ENCODE data around the gene ZMAT2. TPM values are rescaled to one million over a fixed set of nuclear protein-coding genes. Genes with fewer than 3 reads are reported as not detected.

Gene ZMAT2
- total and polyA plus RNA-seq, 2 donors (not counting 3 experiments of a cell fraction or from before 2014, with no cell fraction given): 49.0 to 58.0 TPM

DNA sequence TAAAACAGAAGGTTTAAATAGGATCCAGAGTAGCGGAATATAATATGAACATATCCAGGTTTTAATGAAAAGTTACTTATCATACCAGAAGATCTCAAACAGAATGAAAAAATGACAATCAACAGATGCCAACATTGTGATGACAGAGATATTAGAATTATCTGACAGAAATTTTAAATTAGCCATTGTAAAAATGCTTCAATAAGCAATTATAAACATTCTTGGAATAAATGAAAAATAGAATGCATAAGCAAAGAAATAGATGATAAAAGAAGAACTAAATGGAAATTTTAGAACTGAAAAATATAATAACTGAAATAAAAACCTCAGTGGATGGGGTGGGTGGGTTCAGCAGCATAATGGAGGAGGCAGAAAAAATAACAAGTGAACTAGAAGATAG is 37.2 kb downstream of the ZMAT2 start:
- H3K4me3 ChIP-seq (replicated peaks in 1 of 3; ENCODE audit: insufficient read depth in 1 of 3, low read depth in 1 of 3, low read length in 3 of 3): no peak overlapping the region
- TF ChIP-seq EZH2 (IDR thresholded peaks at IDR 0.05; ENCODE audit: borderline replicate concordance, low read depth, low read length, severe bottlenecking) (no peak), JUN (IDR thresholded peaks at IDR 0.05; ENCODE audit: borderline replicate concordance, insufficient read depth, insufficient read length, low read depth) (no peak), GATA2 (IDR thresholded peaks at IDR 0.05; ENCODE audit: insufficient read depth, insufficient read length, low read depth, low read length) (no peak), MYC (IDR thresholded peaks at IDR 0.05; ENCODE audit: low read depth, low read length) (no peak), FOS (IDR thresholded peaks at IDR 0.05; ENCODE audit: borderline replicate concordance, insufficient read depth, low read length) (no peak), POLR2AphosphoS5 (IDR thresholded peaks at IDR 0.05; ENCODE audit: insufficient read depth, low read depth, low read length) (no peak), POLR2A (IDR thresholded peaks at IDR 0.05; ENCODE audit: low read depth, low read length) (no peak)
- TF ChIP-seq, protein P1, sequence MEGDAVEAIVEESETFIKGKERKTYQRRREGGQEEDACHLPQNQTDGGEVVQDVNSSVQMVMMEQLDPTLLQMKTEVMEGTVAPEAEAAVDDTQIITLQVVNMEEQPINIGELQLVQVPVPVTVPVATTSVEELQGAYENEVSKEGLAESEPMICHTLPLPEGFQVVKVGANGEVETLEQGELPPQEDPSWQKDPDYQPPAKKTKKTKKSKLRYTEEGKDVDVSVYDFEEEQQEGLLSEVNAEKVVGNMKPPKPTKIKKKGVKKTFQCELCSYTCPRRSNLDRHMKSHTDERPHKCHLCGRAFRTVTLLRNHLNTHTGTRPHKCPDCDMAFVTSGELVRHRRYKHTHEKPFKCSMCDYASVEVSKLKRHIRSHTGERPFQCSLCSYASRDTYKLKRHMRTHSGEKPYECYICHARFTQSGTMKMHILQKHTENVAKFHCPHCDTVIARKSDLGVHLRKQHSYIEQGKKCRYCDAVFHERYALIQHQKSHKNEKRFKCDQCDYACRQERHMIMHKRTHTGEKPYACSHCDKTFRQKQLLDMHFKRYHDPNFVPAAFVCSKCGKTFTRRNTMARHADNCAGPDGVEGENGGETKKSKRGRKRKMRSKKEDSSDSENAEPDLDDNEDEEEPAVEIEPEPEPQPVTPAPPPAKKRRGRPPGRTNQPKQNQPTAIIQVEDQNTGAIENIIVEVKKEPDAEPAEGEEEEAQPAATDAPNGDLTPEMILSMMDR (IDR thresholded peaks at IDR 0.05; ENCODE audit: extremely low read depth in 1 of 2, insufficient read depth in 1 of 2, low read depth in 1 of 2, low read length in 2 of 2): no peak
- TF ChIP-seq, protein P2, sequence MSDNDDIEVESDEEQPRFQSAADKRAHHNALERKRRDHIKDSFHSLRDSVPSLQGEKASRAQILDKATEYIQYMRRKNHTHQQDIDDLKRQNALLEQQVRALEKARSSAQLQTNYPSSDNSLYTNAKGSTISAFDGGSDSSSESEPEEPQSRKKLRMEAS (IDR thresholded peaks at IDR 0.05; ENCODE audit: insufficient read depth, insufficient read length): no peak
- H4K20me1 ChIP-seq (replicated peaks; ENCODE audit: control insufficient read depth, extremely low read depth, insufficient read depth, low read length): no peaks in the 10 kb centered on the region
- intact Hi-C loops (cut with micrococcal nuclease): no loop called here
- dilution Hi-C loops (cut with MboI; ENCODE audit: extremely low pct_ligation_motif_present, low sequenced_read_pairs): no loop called here
- H2AFZ ChIP-seq (ENCODE audit: low read depth, low read length): no peak overlapping the region
- no peaks in the 10 kb centered on the region for H3K4me1 ChIP-seq (ENCODE audit: control insufficient read depth, extremely low read depth, insufficient read depth, low read length)
- no peaks in the 10 kb centered on the region for H3K79me2 ChIP-seq (ENCODE audit: control insufficient read depth, insufficient read depth, low read length)
- no peak overlapping the region for H3K4me2 ChIP-seq (ENCODE audit: insufficient read depth, low read length)
- H3K27ac ChIP-seq (ENCODE audit: insufficient read depth, low read depth, low read length): no peak overlapping the region
- no peaks in the 10 kb centered on the region for H3K9me3 ChIP-seq (replicated peaks; ENCODE audit: control insufficient read depth, insufficient read depth, low read length)
- DNase-seq (ENCODE audit: low read depth, low spot score): no peak
- BruUV-seq (replicated peaks): no TSS peak
- CTCF ChIA-PET: no interaction called here
- H3K9ac ChIP-seq (replicated peaks; ENCODE audit: extremely low read depth, insufficient read depth, low read length): no peak overlapping the region
- H3K36me3 ChIP-seq (ENCODE audit: control insufficient read depth in 2 of 2, extremely low read depth in 1 of 2, insufficient read depth in 2 of 2, low read length in 2 of 2): no peaks in the 10 kb centered on the region
- no peaks in the 10 kb centered on the region for H3K9me1 ChIP-seq (replicated peaks; ENCODE audit: control insufficient read depth, extremely low read depth, insufficient read depth, low read length)
- POLR2A ChIA-PET: no interaction called here
- no peak for FAIRE-seq
- peaks cover 3 to 6% of the 10 kb centered on the region in 2 experiments for H3K27me3 ChIP-seq (ENCODE audit: control insufficient read depth in 2 of 2, insufficient read depth in 2 of 2, low read length in 2 of 2)

Measured in endothelial cell of umbilical vein (primary cell).